ENCODE data around the gene FANCI. TPM values are rescaled to one million over a fixed set of nuclear protein-coding genes. Genes with fewer than 3 reads are reported as not detected.

Gene FANCI
- total RNA-seq, 1 donor from 2014 or later = 9.1 TPM

GRCh38 chr15:89200182-89200581 lies 43.6 kb upstream of the FANCI start:
- Histone ChIP-seq H3K27me3 (no peaks in the 10 kb centered on the region), H3K9me3 (no peaks in the 10 kb centered on the region), H3K4me3 (no peak overlapping the region), H3K27ac (no peak overlapping the region), H3K4me1 (peaks cover 23% of the 10 kb centered on the region), H3K36me3 (peaks cover 0 to 17% of the 10 kb centered on the region in 2 donors)
- TF ChIP-seq POLR2A (IDR thresholded peaks at IDR 0.05) (no peak), POLR2AphosphoS5 (IDR thresholded peaks at IDR 0.05; ENCODE audit: insufficient read depth in 1 of 2, low read depth in 1 of 2) (no peak), CTCF (IDR thresholded peaks at IDR 0.05) (no peak)
- DNase-seq (ENCODE audit: extremely low spot score in 2 of 2) = no peak
- intact Hi-C loops (cut with DNase I) = loop anchor here (10.0 kb wide), 1 partner anchor 225 kb away; no protein-coding TSS in a partner anchor

- TF ChIP-seq POLR2A (IDR thresholded peaks at IDR 0.05) = no peak
- TF ChIP-seq CTCF (IDR thresholded peaks at IDR 0.05) = no peak
- no peak for TF ChIP-seq POLR2AphosphoS5 (IDR thresholded peaks at IDR 0.05; ENCODE audit: insufficient read depth in 1 of 2, low read depth in 1 of 2)
- Histone ChIP-seq H3K9me3 (no peaks in the 10 kb centered on the region), H3K4me1 (peaks cover 22% of the 10 kb centered on the region), H3K4me3 (no peak overlapping the region), H3K27me3 (no peaks in the 10 kb centered on the region), H3K27ac (no peak overlapping the region), H3K36me3 (peaks cover 0 to 10% of the 10 kb centered on the region in 2 donors)
- intact Hi-C loops (cut with DNase I) = loop anchor here (10.0 kb wide), 1 partner anchor 223 kb away; no protein-coding TSS in a partner anchor
- DNase-seq (ENCODE audit: extremely low spot score in 2 of 2) = no peak
Measured at GRCh38 chr15:89201465-89202005, 42.2 kb upstream of the FANCI start.

GRCh38 chr15:89203705-89204273 lies 40.0 kb upstream of the FANCI start:
- Histone ChIP-seq H3K9me3 (no peaks in the 10 kb centered on the region), H3K4me3 (no peak overlapping the region), H3K27ac (no peak overlapping the region), H3K36me3 (peaks cover 0 to 10% of the 10 kb centered on the region in 2 donors), H3K4me1 (peaks cover 13% of the 10 kb centered on the region), H3K27me3 (no peaks in the 10 kb centered on the region)
- DNase-seq (ENCODE audit: extremely low spot score in 2 of 2) = no peak
- TF ChIP-seq CTCF (IDR thresholded peaks at IDR 0.05) = no peak
- intact Hi-C loops (cut with DNase I) = loop anchor here (10.0 kb wide), 1 partner anchor 221 kb away; no protein-coding TSS in a partner anchor

GRCh38 chr15:89205991-89206585 lies 37.7 kb upstream of the FANCI start:
- intact Hi-C loops (cut with DNase I) = loop anchor here (10.0 kb wide), 1 partner anchor 219 kb away; no protein-coding TSS in a partner anchor
- TF ChIP-seq POLR2AphosphoS5 (IDR thresholded peaks at IDR 0.05; ENCODE audit: insufficient read depth in 1 of 2, low read depth in 1 of 2) (no peak), CTCF (IDR thresholded peaks at IDR 0.05) (no peak), POLR2A (IDR thresholded peaks at IDR 0.05) (no peak)
- no peaks in the 10 kb centered on the region for H3K9me3 ChIP-seq

GRCh38 chr15:89206908-89207331 lies 36.9 kb upstream of the FANCI start:
- no peaks in the 10 kb centered on the region for H3K9me3 ChIP-seq
- intact Hi-C loops (cut with DNase I) = loop anchor here (10.0 kb wide), 1 partner anchor 218 kb away; no protein-coding TSS in a partner anchor
- peaks cover 4% of the 10 kb centered on the region for H3K4me1 ChIP-seq
- no peak overlapping the region for H3K4me3 ChIP-seq
- H3K27me3 ChIP-seq = no peaks in the 10 kb centered on the region
- no peak for TF ChIP-seq POLR2A (IDR thresholded peaks at IDR 0.05)
- TF ChIP-seq CTCF (IDR thresholded peaks at IDR 0.05) = peak; percentile 80 to 98 (median 89)
- no peak for TF ChIP-seq POLR2AphosphoS5 (IDR thresholded peaks at IDR 0.05; ENCODE audit: insufficient read depth in 1 of 2, low read depth in 1 of 2)
- DNase-seq (ENCODE audit: extremely low spot score in 2 of 2) = no peak
- no peaks in the 10 kb centered on the region for H3K36me3 ChIP-seq
- H3K27ac ChIP-seq = no peak overlapping the region

More at GRCh38 chr15:89205991-89206585, 37.7 kb upstream of the FANCI start:
- no peak for DNase-seq (ENCODE audit: extremely low spot score in 2 of 2)
- Histone ChIP-seq H3K36me3 (no peaks in the 10 kb centered on the region), H3K27me3 (no peaks in the 10 kb centered on the region), H3K27ac (no peak overlapping the region), H3K4me1 (peaks cover 4% of the 10 kb centered on the region), H3K4me3 (no peak overlapping the region)
